ENCODE results near the gene KIAA2012.

KIAA2012 gene

DNA sequence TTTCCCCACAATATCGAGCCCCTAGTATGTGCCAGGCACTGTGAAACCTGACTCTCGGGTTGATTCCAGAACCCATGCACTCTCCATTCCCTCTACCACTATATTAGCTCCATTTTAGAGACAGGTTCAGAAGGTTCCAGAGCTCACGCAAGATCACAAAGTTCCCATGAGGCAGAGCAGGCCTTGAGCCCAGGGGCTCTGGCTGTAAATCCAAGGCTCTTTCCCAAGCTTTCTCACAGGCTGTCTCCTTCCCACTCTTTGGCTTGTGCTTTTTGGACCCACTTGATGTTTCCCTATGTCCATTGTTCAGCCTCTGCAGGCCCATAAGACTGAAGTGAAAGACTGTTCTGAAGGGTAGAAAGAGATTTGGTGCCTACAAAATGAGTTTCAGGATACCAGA is 15.7 kb downstream of the KIAA2012 start:
- H3K9ac ChIP-seq (ENCODE audit: insufficient read length, low read depth), result no peak overlapping the region
- H3K27me3 ChIP-seq (ENCODE audit: insufficient read depth, insufficient read length), result no peaks in the 10 kb centered on the region
- H3K4me1 ChIP-seq (ENCODE audit: insufficient read depth, insufficient read length), result no peaks in the 10 kb centered on the region
- no peak for DNase-seq (ENCODE audit: low read depth, low spot score)
- TF ChIP-seq ZNF274 (IDR thresholded peaks at IDR 0.05; ENCODE audit: low read depth, low read length) (no peak), YY1 (IDR thresholded peaks at IDR 0.05; ENCODE audit: insufficient read depth, insufficient read length) (no peak), SUZ12 (IDR thresholded peaks at IDR 0.05; ENCODE audit: extremely low read depth, insufficient read depth, insufficient read length) (no peak)
- H3K4me3 ChIP-seq (ENCODE audit: insufficient read length, low read depth), result no peak overlapping the region
- no peaks in the 10 kb centered on the region for H3K36me3 ChIP-seq (ENCODE audit: insufficient read depth, insufficient read length, low read length)
- no peaks in the 10 kb centered on the region for H3K9me3 ChIP-seq (ENCODE audit: insufficient read depth, low read length)

DNA sequence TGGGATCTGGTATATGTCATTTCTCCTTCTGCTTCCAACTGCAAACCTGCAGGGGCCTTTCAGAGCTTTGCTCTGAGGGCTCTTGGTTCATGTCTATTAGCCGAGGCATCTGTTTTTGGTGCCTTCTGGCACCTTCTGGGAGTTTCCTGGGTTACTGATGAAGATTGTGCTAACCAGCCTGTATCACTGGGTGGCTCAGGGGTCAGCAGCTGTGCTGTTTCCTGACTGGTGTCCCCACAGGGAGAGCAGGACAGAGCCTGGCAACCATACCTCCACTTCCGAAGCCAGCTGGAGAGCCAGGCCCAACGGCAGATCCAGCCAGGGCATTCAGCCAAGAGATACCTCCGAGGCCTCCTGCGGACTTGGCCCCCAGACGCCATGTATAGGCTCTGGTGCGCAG is 17.5 kb downstream of the KIAA2012 start:
- DNase-seq (ENCODE audit: low read depth, low spot score), result no peak
- no peaks in the 10 kb centered on the region for H3K4me1 ChIP-seq (ENCODE audit: insufficient read depth, insufficient read length)
- H3K36me3 ChIP-seq (ENCODE audit: insufficient read depth, insufficient read length, low read length), result no peaks in the 10 kb centered on the region
- H3K4me3 ChIP-seq (ENCODE audit: insufficient read length, low read depth), result no peak overlapping the region
- no peaks in the 10 kb centered on the region for H3K27me3 ChIP-seq (ENCODE audit: insufficient read depth, insufficient read length)
- H3K9ac ChIP-seq (ENCODE audit: insufficient read length, low read depth), result no peak overlapping the region
- H3K9me3 ChIP-seq (ENCODE audit: insufficient read depth, low read length), result no peaks in the 10 kb centered on the region
- TF ChIP-seq SUZ12 (IDR thresholded peaks at IDR 0.05; ENCODE audit: extremely low read depth, insufficient read depth, insufficient read length) (no peak), ZNF274 (IDR thresholded peaks at IDR 0.05; ENCODE audit: low read depth, low read length) (no peak), YY1 (IDR thresholded peaks at IDR 0.05; ENCODE audit: insufficient read depth, insufficient read length) (no peak)

DNA sequence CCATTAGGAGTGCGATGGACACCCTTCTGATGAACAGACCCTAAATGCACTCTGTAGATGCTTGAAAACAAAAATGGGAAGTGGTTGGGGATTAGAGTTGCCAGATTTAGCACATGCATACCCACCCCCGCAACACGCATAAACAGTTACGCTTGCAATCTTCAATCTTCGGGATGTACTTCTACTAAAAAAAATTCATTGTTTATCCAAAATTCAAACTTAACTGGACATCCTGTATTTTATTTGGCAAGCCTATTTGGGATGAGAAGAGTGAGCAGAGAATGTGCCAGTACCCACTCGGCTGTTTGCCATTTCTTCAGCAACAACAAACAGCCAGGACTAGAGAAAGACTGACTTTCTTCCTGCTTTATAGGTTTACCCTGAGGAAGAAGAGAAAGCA is 18.4 kb downstream of the KIAA2012 start:
- Histone ChIP-seq H3K9ac (ENCODE audit: insufficient read length, low read depth) (no peak overlapping the region), H3K36me3 (ENCODE audit: insufficient read depth, insufficient read length, low read length) (no peaks in the 10 kb centered on the region), H3K4me1 (ENCODE audit: insufficient read depth, insufficient read length) (no peaks in the 10 kb centered on the region), H3K4me3 (ENCODE audit: insufficient read length, low read depth) (no peak overlapping the region), H3K9me3 (ENCODE audit: insufficient read depth, low read length) (no peaks in the 10 kb centered on the region), H3K27me3 (ENCODE audit: insufficient read depth, insufficient read length) (no peaks in the 10 kb centered on the region)
- no peak for DNase-seq (ENCODE audit: low read depth, low spot score)
- TF ChIP-seq SUZ12 (IDR thresholded peaks at IDR 0.05; ENCODE audit: extremely low read depth, insufficient read depth, insufficient read length) (no peak), YY1 (IDR thresholded peaks at IDR 0.05; ENCODE audit: insufficient read depth, insufficient read length) (no peak), ZNF274 (IDR thresholded peaks at IDR 0.05; ENCODE audit: low read depth, low read length) (no peak)

DNA sequence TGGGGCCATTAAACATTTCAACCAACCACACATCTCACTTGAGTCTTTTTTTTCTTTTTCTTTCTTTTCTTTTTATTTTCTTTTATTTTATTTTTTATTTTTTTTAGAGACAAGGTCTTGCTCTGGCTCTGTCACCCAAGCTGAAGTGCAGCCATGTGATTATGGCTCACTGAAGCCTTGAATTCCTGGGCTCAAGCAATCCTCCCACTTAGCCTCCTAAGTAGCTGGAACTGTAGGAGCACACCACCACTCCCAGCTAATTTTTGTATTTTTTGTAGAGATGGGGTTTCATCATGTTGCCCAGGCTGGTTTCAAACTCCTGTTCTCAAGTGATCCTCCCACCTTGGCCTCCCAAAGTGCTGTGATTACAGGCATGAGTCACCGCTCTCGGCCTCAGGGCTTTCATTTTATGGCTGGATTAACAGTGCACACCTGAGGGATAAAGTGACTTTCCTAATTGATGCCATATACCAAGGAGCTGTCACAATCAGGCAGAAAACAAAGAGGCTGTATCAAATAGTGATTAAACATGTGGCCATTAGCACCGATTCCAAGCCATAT is 21.5 kb downstream of the KIAA2012 start:
- Histone ChIP-seq H3K4me1 (ENCODE audit: insufficient read depth, insufficient read length) (no peaks in the 10 kb centered on the region), H3K4me3 (ENCODE audit: insufficient read length, low read depth) (no peak overlapping the region), H3K9me3 (ENCODE audit: insufficient read depth, low read length) (no peaks in the 10 kb centered on the region), H3K36me3 (ENCODE audit: insufficient read depth, insufficient read length, low read length) (no peaks in the 10 kb centered on the region), H3K9ac (ENCODE audit: insufficient read length, low read depth) (no peak overlapping the region), H3K27me3 (ENCODE audit: insufficient read depth, insufficient read length) (no peaks in the 10 kb centered on the region)
- no peak for DNase-seq (ENCODE audit: low read depth, low spot score)
- TF ChIP-seq ZNF274 (IDR thresholded peaks at IDR 0.05; ENCODE audit: low read depth, low read length), result no peak
- TF ChIP-seq SUZ12 (IDR thresholded peaks at IDR 0.05; ENCODE audit: extremely low read depth, insufficient read depth, insufficient read length), result no peak
- TF ChIP-seq YY1 (IDR thresholded peaks at IDR 0.05; ENCODE audit: insufficient read depth, insufficient read length), result no peak

DNA sequence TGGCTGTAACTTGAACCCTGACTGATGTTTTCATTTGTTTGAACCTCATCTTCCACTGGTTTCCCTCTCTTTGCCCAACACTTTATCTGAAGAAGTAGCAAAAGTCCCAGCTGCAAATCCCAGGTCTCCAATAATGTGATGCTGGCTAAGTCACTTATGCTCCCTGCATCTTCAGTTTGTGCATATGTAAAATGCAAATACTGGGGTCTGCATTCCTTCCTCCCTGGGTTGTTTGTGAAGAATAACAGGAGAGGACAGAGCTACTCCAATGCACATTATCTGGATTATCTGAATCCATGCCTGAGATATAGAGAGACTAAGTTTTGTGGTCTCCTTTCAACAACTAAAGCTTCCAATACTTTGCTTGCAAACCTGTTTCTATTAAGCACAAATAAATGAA is 22.2 kb downstream of the KIAA2012 start:
- Histone ChIP-seq H3K36me3 (ENCODE audit: insufficient read depth, insufficient read length, low read length) (no peaks in the 10 kb centered on the region), H3K27me3 (ENCODE audit: insufficient read depth, insufficient read length) (no peaks in the 10 kb centered on the region), H3K9ac (ENCODE audit: insufficient read length, low read depth) (no peak overlapping the region), H3K9me3 (ENCODE audit: insufficient read depth, low read length) (no peaks in the 10 kb centered on the region), H3K4me1 (ENCODE audit: insufficient read depth, insufficient read length) (no peaks in the 10 kb centered on the region), H3K4me3 (ENCODE audit: insufficient read length, low read depth) (no peak overlapping the region)
- no peak for DNase-seq (ENCODE audit: low read depth, low spot score)
- TF ChIP-seq ZNF274 (IDR thresholded peaks at IDR 0.05; ENCODE audit: low read depth, low read length), result no peak
- no peak for TF ChIP-seq YY1 (IDR thresholded peaks at IDR 0.05; ENCODE audit: insufficient read depth, insufficient read length)
- TF ChIP-seq SUZ12 (IDR thresholded peaks at IDR 0.05; ENCODE audit: extremely low read depth, insufficient read depth, insufficient read length), result no peak

DNA sequence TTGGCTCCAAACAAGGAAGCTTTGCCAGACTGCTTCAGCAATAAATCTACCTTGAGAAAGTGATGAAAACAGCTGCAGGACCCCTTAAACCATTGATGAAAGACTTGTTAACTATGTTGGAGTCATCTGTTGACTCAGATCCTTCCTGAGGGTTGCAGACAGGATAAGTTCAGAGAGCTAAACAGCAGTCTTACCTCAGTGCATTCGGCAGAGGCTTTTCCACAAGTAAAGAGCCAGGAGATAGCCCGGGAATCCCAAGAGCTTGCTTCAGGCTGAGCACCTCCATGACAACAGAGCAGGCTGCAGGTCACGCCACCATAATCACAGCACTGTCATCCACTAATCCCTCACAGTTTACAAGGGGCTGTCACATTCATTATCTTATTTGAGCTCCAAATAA is 23.7 kb downstream of the KIAA2012 start:
- no peaks in the 10 kb centered on the region for H3K27me3 ChIP-seq (ENCODE audit: insufficient read depth, insufficient read length)
- H3K9me3 ChIP-seq (ENCODE audit: insufficient read depth, low read length), result no peaks in the 10 kb centered on the region
- no peak for DNase-seq (ENCODE audit: low read depth, low spot score)
- H3K4me3 ChIP-seq (ENCODE audit: insufficient read length, low read depth), result no peak overlapping the region
- no peak overlapping the region for H3K9ac ChIP-seq (ENCODE audit: insufficient read length, low read depth)
- no peaks in the 10 kb centered on the region for H3K4me1 ChIP-seq (ENCODE audit: insufficient read depth, insufficient read length)
- H3K36me3 ChIP-seq (ENCODE audit: insufficient read depth, insufficient read length, low read length), result no peaks in the 10 kb centered on the region
- no peak for TF ChIP-seq ZNF274 (IDR thresholded peaks at IDR 0.05; ENCODE audit: low read depth, low read length)
- TF ChIP-seq YY1 (IDR thresholded peaks at IDR 0.05; ENCODE audit: insufficient read depth, insufficient read length), result no peak
- TF ChIP-seq SUZ12 (IDR thresholded peaks at IDR 0.05; ENCODE audit: extremely low read depth, insufficient read depth, insufficient read length), result no peak

DNA sequence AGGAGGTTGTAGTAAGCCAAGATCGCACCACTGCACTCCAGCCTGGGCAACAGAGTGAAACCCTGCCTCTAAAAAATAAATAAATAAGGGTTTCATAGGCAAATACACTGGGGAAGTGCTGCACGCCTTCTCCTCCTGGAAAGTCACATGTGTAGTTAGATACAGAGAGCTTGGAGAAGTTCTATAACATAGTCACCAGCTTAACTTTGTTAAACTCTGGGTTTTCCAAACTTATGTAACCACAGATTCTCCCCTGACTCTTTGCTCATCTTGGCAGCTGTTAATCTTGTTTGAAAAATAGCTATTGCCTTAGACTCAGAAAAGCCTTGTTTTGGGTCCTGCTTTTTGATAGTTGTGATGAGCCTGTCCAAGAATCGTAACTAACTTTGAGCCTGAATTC is 25.2 kb downstream of the KIAA2012 start:
- no peak for TF ChIP-seq YY1 (IDR thresholded peaks at IDR 0.05; ENCODE audit: insufficient read depth, insufficient read length)
- no peak for TF ChIP-seq SUZ12 (IDR thresholded peaks at IDR 0.05; ENCODE audit: extremely low read depth, insufficient read depth, insufficient read length)
- no peak for TF ChIP-seq ZNF274 (IDR thresholded peaks at IDR 0.05; ENCODE audit: low read depth, low read length)
- Histone ChIP-seq H3K36me3 (ENCODE audit: insufficient read depth, insufficient read length, low read length) (no peaks in the 10 kb centered on the region), H3K27me3 (ENCODE audit: insufficient read depth, insufficient read length) (no peaks in the 10 kb centered on the region), H3K4me1 (ENCODE audit: insufficient read depth, insufficient read length) (no peaks in the 10 kb centered on the region), H3K9ac (ENCODE audit: insufficient read length, low read depth) (no peak overlapping the region), H3K4me3 (ENCODE audit: insufficient read length, low read depth) (no peak overlapping the region), H3K9me3 (ENCODE audit: insufficient read depth, low read length) (no peaks in the 10 kb centered on the region)
- DNase-seq (ENCODE audit: low read depth, low spot score), result no peak

Measured in NT2/D1 (cell line).